Measurements from ENCODE around the gene ENOX1.

The ENOX1 gene

DNA sequence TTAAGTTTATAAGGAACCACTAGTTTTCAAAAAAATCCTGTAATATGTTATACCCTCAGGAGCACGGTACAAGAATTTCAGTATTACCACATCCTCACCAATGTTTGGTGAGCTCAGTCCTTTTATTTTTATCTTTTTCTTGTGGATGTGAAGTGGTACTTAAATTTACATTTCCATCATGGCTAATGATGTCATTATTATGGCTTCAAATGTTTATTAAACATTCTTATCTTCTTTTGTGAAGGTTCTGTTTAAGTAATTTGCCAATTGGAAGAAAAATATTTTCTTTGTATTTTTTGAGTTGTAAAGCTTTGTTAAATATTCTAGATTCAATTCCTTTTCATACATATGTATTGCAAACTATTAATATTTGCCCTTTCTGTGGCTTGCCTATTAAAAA, 291.0 kb downstream of the ENOX1 start:
- no peaks in the 10 kb centered on the region for H3K4me1 ChIP-seq (ENCODE audit: insufficient read depth, low read length, severe bottlenecking)
- TF ChIP-seq, protein P1, sequence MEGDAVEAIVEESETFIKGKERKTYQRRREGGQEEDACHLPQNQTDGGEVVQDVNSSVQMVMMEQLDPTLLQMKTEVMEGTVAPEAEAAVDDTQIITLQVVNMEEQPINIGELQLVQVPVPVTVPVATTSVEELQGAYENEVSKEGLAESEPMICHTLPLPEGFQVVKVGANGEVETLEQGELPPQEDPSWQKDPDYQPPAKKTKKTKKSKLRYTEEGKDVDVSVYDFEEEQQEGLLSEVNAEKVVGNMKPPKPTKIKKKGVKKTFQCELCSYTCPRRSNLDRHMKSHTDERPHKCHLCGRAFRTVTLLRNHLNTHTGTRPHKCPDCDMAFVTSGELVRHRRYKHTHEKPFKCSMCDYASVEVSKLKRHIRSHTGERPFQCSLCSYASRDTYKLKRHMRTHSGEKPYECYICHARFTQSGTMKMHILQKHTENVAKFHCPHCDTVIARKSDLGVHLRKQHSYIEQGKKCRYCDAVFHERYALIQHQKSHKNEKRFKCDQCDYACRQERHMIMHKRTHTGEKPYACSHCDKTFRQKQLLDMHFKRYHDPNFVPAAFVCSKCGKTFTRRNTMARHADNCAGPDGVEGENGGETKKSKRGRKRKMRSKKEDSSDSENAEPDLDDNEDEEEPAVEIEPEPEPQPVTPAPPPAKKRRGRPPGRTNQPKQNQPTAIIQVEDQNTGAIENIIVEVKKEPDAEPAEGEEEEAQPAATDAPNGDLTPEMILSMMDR (IDR thresholded peaks at IDR 0.05; ENCODE audit: low read length): no peak
- no peak for TF ChIP-seq EZH2 (IDR thresholded peaks at IDR 0.05; ENCODE audit: borderline replicate concordance, low read length)

DNA sequence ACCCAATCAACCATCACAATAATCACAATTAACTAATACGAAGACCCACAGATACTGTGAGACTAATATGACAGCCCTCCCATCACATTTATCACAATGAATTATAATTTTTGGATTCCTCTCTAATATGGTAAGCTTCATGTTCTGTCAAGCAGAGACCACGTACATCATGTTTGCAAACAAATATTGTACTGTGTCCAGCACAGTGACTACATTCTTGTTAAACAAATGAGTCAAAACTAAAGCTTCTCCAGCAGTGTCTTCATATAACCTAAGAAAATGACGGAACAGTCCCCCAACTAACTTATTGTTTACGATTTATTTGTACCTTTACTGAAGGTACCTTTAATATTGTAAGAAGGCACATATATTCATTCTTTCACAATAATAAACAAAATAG, 292.6 kb downstream of the ENOX1 start:
- no peak overlapping the region for H3K4me2 ChIP-seq (ENCODE audit: low read length)

More for the DNA sequence above, 291.0 kb downstream of the ENOX1 start:
- no peaks in the 10 kb centered on the region for H3K27me3 ChIP-seq (ENCODE audit: insufficient read depth, low read length)
- H3K9me3 ChIP-seq (ENCODE audit: low read length): no peaks in the 10 kb centered on the region
- no peaks in the 10 kb centered on the region for H3K79me2 ChIP-seq (ENCODE audit: insufficient read depth, low read length)
- no peaks in the 10 kb centered on the region for H3F3A ChIP-seq (ENCODE audit: insufficient read depth, low read length)
- no peak overlapping the region for H3K27ac ChIP-seq (ENCODE audit: low read depth, low read length, poor library complexity, severe bottlenecking)
- no peak overlapping the region for H3K4me3 ChIP-seq (ENCODE audit: low read depth, low read length, poor library complexity, severe bottlenecking)
- H3K36me3 ChIP-seq (ENCODE audit: insufficient read depth, low read length): no peaks in the 10 kb centered on the region
- H3K9ac ChIP-seq (ENCODE audit: low read length): no peak overlapping the region
- H3K4me2 ChIP-seq (ENCODE audit: low read length): no peak overlapping the region
- H3K9me2 ChIP-seq (ENCODE audit: low read depth, low read length): no peaks in the 10 kb centered on the region
- H4K20me1 ChIP-seq (ENCODE audit: insufficient read depth, low read length): no peaks in the 10 kb centered on the region
- no peak overlapping the region for H2AFZ ChIP-seq (ENCODE audit: low read length)

DNA sequence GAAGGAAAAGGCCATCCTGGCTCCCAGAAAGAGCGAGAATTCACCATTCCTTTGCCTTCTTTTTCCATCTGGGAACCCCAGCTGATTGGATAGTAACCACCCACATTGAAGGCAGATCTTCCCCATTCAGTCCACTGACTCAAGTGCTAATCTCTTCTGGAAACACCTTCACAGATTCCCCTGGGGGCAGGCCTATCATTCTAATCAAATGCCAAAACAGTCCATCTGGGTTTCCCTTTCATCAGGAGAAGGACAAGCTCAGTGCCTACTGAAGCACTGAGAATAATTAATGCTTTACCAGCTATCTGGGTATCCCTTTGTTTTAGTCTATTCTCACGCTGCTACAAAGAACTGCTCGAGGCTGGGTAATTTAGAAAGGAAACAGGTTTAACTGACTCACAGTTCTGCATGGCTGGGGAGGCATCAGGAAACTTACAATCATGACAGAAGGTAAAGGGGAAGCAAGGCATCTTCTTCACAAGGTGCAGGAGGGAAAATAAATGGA, 293.2 kb downstream of the ENOX1 start:
- H3K27ac ChIP-seq (ENCODE audit: low read depth, low read length, poor library complexity, severe bottlenecking): no peak overlapping the region
- H3K4me2 ChIP-seq (ENCODE audit: low read length): no peak overlapping the region
- H4K20me1 ChIP-seq (ENCODE audit: insufficient read depth, low read length): no peaks in the 10 kb centered on the region
- H3K4me3 ChIP-seq (ENCODE audit: low read depth, low read length, poor library complexity, severe bottlenecking): no peak overlapping the region
- no peaks in the 10 kb centered on the region for H3K36me3 ChIP-seq (ENCODE audit: insufficient read depth, low read length)
- no peaks in the 10 kb centered on the region for H3K4me1 ChIP-seq (ENCODE audit: insufficient read depth, low read length, severe bottlenecking)
- no peaks in the 10 kb centered on the region for H3K9me3 ChIP-seq (ENCODE audit: low read length)
- no peak overlapping the region for H3K9ac ChIP-seq (ENCODE audit: low read length)
- no peaks in the 10 kb centered on the region for H3F3A ChIP-seq (ENCODE audit: insufficient read depth, low read length)
- no peaks in the 10 kb centered on the region for H3K9me2 ChIP-seq (ENCODE audit: low read depth, low read length)
- H2AFZ ChIP-seq (ENCODE audit: low read length): no peak overlapping the region
- H3K27me3 ChIP-seq (ENCODE audit: insufficient read depth, low read length): no peaks in the 10 kb centered on the region
- TF ChIP-seq EZH2 (IDR thresholded peaks at IDR 0.05; ENCODE audit: borderline replicate concordance, low read length): no peak
- TF ChIP-seq, protein P1 (IDR thresholded peaks at IDR 0.05; ENCODE audit: low read length): no peak
- H3K79me2 ChIP-seq (ENCODE audit: insufficient read depth, low read length): no peaks in the 10 kb centered on the region

More for the DNA sequence above, 292.6 kb downstream of the ENOX1 start:
- H3K4me1 ChIP-seq (ENCODE audit: insufficient read depth, low read length, severe bottlenecking): no peaks in the 10 kb centered on the region
- no peaks in the 10 kb centered on the region for H3K27me3 ChIP-seq (ENCODE audit: insufficient read depth, low read length)
- no peak overlapping the region for H2AFZ ChIP-seq (ENCODE audit: low read length)
- no peaks in the 10 kb centered on the region for H3K9me2 ChIP-seq (ENCODE audit: low read depth, low read length)
- H4K20me1 ChIP-seq (ENCODE audit: insufficient read depth, low read length): no peaks in the 10 kb centered on the region
- no peaks in the 10 kb centered on the region for H3K9me3 ChIP-seq (ENCODE audit: low read length)
- H3K79me2 ChIP-seq (ENCODE audit: insufficient read depth, low read length): no peaks in the 10 kb centered on the region
- no peak overlapping the region for H3K9ac ChIP-seq (ENCODE audit: low read length)
- no peak overlapping the region for H3K4me3 ChIP-seq (ENCODE audit: low read depth, low read length, poor library complexity, severe bottlenecking)
- H3K36me3 ChIP-seq (ENCODE audit: insufficient read depth, low read length): no peaks in the 10 kb centered on the region
- H3F3A ChIP-seq (ENCODE audit: insufficient read depth, low read length): no peaks in the 10 kb centered on the region
- TF ChIP-seq, protein P1 (IDR thresholded peaks at IDR 0.05; ENCODE audit: low read length): no peak
- no peak for TF ChIP-seq EZH2 (IDR thresholded peaks at IDR 0.05; ENCODE audit: borderline replicate concordance, low read length)
- no peak overlapping the region for H3K27ac ChIP-seq (ENCODE audit: low read depth, low read length, poor library complexity, severe bottlenecking)

All from OCI-LY1 (cell line).